Testis (tissue), 2 donors: Measurements from ENCODE around the gene TOE1.

Experiments used
- POLR2A ChIP-seq: fragments of 450-650 bp; IDR thresholded peaks from one replicate; pipeline ENCODE4 v1.6.1; 2017; ENCODE audit warnings: antibody characterized with exemption, mild to moderate bottlenecking, moderate library complexity
- TF ChIP-seq, protein P1 (sequence below), 3 experiments: fragments of 450-650 bp in 2 of 3; fragments of 200-600 bp in 1 of 3; sonication (generic) in 1 of 3; IDR thresholded peaks; one replicate each; pipeline ENCODE4 v1.5.1; 2016 to 2019; ENCODE audit warnings: antibody characterized with exemption in 3 of 3, mild to moderate bottlenecking in 2 of 3, moderate library complexity in 1 of 3

DNA sequence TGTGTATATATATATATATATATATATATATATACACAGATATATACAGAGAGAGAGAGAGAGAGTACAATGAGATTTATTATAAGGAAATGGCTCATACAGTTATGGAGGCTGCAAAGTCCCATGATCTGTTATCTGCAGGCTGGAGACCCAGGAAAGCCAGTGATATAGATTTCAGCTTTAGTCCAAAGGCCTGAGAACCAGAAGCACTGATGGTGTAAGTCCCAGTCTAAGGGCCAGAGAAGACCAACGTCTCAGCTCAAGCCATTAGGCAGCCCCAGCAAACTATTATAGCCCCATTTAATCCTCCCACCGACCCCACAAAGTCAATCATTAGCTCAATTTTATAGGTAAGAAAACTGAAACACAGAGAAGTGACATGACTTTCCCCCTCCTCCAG, 48.3 kb upstream of the TOE1 start:
- no peak for TF ChIP-seq POLR2A
- TF ChIP-seq, protein P1, sequence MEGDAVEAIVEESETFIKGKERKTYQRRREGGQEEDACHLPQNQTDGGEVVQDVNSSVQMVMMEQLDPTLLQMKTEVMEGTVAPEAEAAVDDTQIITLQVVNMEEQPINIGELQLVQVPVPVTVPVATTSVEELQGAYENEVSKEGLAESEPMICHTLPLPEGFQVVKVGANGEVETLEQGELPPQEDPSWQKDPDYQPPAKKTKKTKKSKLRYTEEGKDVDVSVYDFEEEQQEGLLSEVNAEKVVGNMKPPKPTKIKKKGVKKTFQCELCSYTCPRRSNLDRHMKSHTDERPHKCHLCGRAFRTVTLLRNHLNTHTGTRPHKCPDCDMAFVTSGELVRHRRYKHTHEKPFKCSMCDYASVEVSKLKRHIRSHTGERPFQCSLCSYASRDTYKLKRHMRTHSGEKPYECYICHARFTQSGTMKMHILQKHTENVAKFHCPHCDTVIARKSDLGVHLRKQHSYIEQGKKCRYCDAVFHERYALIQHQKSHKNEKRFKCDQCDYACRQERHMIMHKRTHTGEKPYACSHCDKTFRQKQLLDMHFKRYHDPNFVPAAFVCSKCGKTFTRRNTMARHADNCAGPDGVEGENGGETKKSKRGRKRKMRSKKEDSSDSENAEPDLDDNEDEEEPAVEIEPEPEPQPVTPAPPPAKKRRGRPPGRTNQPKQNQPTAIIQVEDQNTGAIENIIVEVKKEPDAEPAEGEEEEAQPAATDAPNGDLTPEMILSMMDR (IDR thresholded peaks at IDR 0.05) = no peak
